Smooth muscle cell (in vitro differentiated cells): ENCODE measurements around the gene S100A16. TPM values are rescaled to one million over a fixed set of nuclear protein-coding genes. Genes with fewer than 3 reads are reported as not detected.
"Not testable (repeated sequence)": the region's sequence is repeated elsewhere in the genome, so short reads cannot be mapped to it uniquely, and the experiment has no call there.

Experiments
- DNase-seq: peaks from one replicate; lab custom pipeline; 2025; ENCODE audit not compliant: unreplicated experiment; lab: John Stamatoyannopoulos, UW
- H2AFZ ChIP-seq: fragments of 200-600 bp; sonication (generic); 2 replicates; pipeline ENCODE4 v1.6.0; 2016; ENCODE audit warnings: antibody characterized with exemption, low read depth, mild to moderate bottlenecking
- H3F3A ChIP-seq: fragments of 200-600 bp; sonication (generic); 2 replicates; pipeline ENCODE4 v1.6.0; 2017; ENCODE audit warnings: antibody characterized with exemption, low read depth
- H3K27ac ChIP-seq: fragments of 200-600 bp; sonication (generic); 2 replicates; pipeline ENCODE4 v1.5.1; 2016; ENCODE audit warnings: low read depth, mild to moderate bottlenecking
- H3K27me3 ChIP-seq: fragments of 200-600 bp; sonication (generic); 2 replicates; pipeline ENCODE4 v1.6.1; 2016; ENCODE audit warnings: low read depth, mild to moderate bottlenecking
- H3K36me3 ChIP-seq: fragments of 200-600 bp; sonication (generic); 2 replicates; pipeline ENCODE4 v1.5.1; 2016; ENCODE audit warnings: low read depth
- H3K4me1 ChIP-seq: fragments of 200-600 bp; sonication (generic); 2 replicates; pipeline ENCODE4 v1.5.1; 2016; ENCODE audit warnings: low read depth
- H3K4me2 ChIP-seq: fragments of 200-600 bp; sonication (generic); 2 replicates; pipeline ENCODE4 v1.6.0; 2016; ENCODE audit warnings: mild to moderate bottlenecking
- H3K4me3 ChIP-seq: fragments of 200-600 bp; sonication (generic); 2 replicates; pipeline ENCODE4 v1.5.1; 2016; ENCODE audit warnings: mild to moderate bottlenecking
- H3K79me2 ChIP-seq: fragments of 200-600 bp; sonication (generic); 2 replicates; pipeline ENCODE4 v1.6.0; 2016; ENCODE audit warnings: low read depth, mild to moderate bottlenecking
- H3K9ac ChIP-seq: fragments of 200-600 bp; sonication (generic); 2 replicates; pipeline ENCODE4 v1.6.0; 2016; ENCODE audit warnings: low read depth
- H3K9me3 ChIP-seq: fragments of 200-600 bp; sonication (generic); replicated peaks from 2 replicates; pipeline ENCODE4 v1.5.1; 2016; ENCODE audit warnings: low read depth
- H4K20me1 ChIP-seq: fragments of 200-600 bp; sonication (generic); 2 replicates; pipeline ENCODE4 v1.6.0; 2016; ENCODE audit warnings: low read depth
- CTCF ChIP-seq: fragments of 200-600 bp; sonication (generic); IDR thresholded peaks from 2 replicates; pipeline ENCODE4 v1.5.1; 2017; ENCODE audit warnings: borderline replicate concordance, mild to moderate bottlenecking, antibody characterized with exemption; ENCODE audit not compliant: insufficient read depth, poor library complexity, severe bottlenecking
- WGBS: methylation state at CpG from one replicate; pipeline ENCODE4 v1.1.7; 2016; ENCODE audit warnings: low lambda C conversion rate; 5-methylcytosine and 5-hydroxymethylcytosine counted together
- polyA plus RNA-seq: library from polyadenylated mRNA; unstranded; fragments of >200 nt; fragmentation: Nextera tagmentation; extraction: Ambion mirVana; gene quantifications from 2 replicates; pipeline ENCODE4 v1.2.1, GENCODE V29; 2016
- total RNA-seq: library from RNA; depleted of rRNA; stranded (reverse); fragments of >200 nt; gene quantifications from 2 replicates; pipeline ENCODE4 v1.2.3, GENCODE V29; 2014

The S100A16 gene
- total and polyA plus RNA-seq, 2 experiments from 2014 or later, result 238 to 302 TPM

- peak overlapping the region; percentile 21 for H3K27ac ChIP-seq
- no peak for TF ChIP-seq CTCF
- peaks cover 43% of the 10 kb centered on the region for H3F3A ChIP-seq
- DNase-seq, result no peak
- no peaks in the 10 kb centered on the region for H3K4me1 ChIP-seq
- no peak overlapping the region for H3K9ac ChIP-seq
- no peaks in the 10 kb centered on the region for H3K9me3 ChIP-seq
- no peak overlapping the region for H2AFZ ChIP-seq
- no peak overlapping the region for H3K4me3 ChIP-seq
- no peak overlapping the region for H3K4me2 ChIP-seq
- peaks cover 27% of the 10 kb centered on the region for H3K36me3 ChIP-seq
- peaks cover 56% of the 10 kb centered on the region for H4K20me1 ChIP-seq
- H3K79me2 ChIP-seq, result peaks cover 29% of the 10 kb centered on the region
- H3K27me3 ChIP-seq, result no peaks in the 10 kb centered on the region
Measured at GRCh38 chr1:153643816-153644215, 30.9 kb upstream of the S100A16 start.

GRCh38 chr1:153643100-153643499, 30.2 kb upstream of the S100A16 start:
- Histone ChIP-seq H3K4me1 (no peaks in the 10 kb centered on the region), H3K4me3 (no peak overlapping the region), H3K9ac (no peak overlapping the region), H3K79me2 (peaks cover 35% of the 10 kb centered on the region), H3K9me3 (no peaks in the 10 kb centered on the region), H3F3A (peaks cover 43% of the 10 kb centered on the region), H3K36me3 (peaks cover 32% of the 10 kb centered on the region), H2AFZ (no peak overlapping the region), H3K4me2 (no peak overlapping the region), H3K27ac (no peak overlapping the region), H3K27me3 (no peaks in the 10 kb centered on the region), H4K20me1 (peaks cover 62% of the 10 kb centered on the region)
- no peak for DNase-seq
- WGBS, result 97% methylated on average over 11 of the region's 11 CpGs
- TF ChIP-seq CTCF, result no peak

- no peaks in the 10 kb centered on the region for H3K4me1 ChIP-seq
- H3K9ac ChIP-seq, result no peak overlapping the region
- no peaks in the 10 kb centered on the region for H3K9me3 ChIP-seq
- H3K36me3 ChIP-seq, result peaks cover 35% of the 10 kb centered on the region
- DNase-seq, result no peak
- peaks cover 45% of the 10 kb centered on the region for H3K79me2 ChIP-seq
- WGBS, result 95% methylated on average over 11 of the region's 11 CpGs
- peaks cover 71% of the 10 kb centered on the region for H4K20me1 ChIP-seq
- H3K4me3 ChIP-seq, result no peak overlapping the region
- no peak overlapping the region for H3K4me2 ChIP-seq
- no peak overlapping the region for H2AFZ ChIP-seq
- H3K27ac ChIP-seq, result no peak overlapping the region
- H3F3A ChIP-seq, result peaks cover 46% of the 10 kb centered on the region
- H3K27me3 ChIP-seq, result no peaks in the 10 kb centered on the region
- TF ChIP-seq CTCF, result no peak
Measured at GRCh38 chr1:153642161-153642560, 29.2 kb upstream of the S100A16 start.

- 88% methylated on average over 6 of the region's 6 CpGs for WGBS
- peaks cover 42% of the 10 kb centered on the region for H3F3A ChIP-seq
- H3K4me1 ChIP-seq, result peaks cover 1% of the 10 kb centered on the region
Measured at GRCh38 chr1:153640861-153641260, 27.9 kb upstream of the S100A16 start.

GRCh38 chr1:153640213-153640612, 27.3 kb upstream of the S100A16 start:
- WGBS, result over 99% methylated on average over 5 of the region's 5 CpGs
- not testable (repeated sequence) for H3K27me3 ChIP-seq, H3K9me3 ChIP-seq, H2AFZ ChIP-seq, DNase-seq, H3K4me1 ChIP-seq, H3K9ac ChIP-seq, H3K27ac ChIP-seq, H3K4me2 ChIP-seq, H3K4me3 ChIP-seq
- Histone ChIP-seq H3K36me3 (peaks cover 39% of the 10 kb centered on the region), H4K20me1 (peaks cover 91% of the 10 kb centered on the region), H3K79me2 (peaks cover 64% of the 10 kb centered on the region), H3F3A (peaks cover 37% of the 10 kb centered on the region)

More at GRCh38 chr1:153640861-153641260, 27.9 kb upstream of the S100A16 start:
- H3K9ac ChIP-seq, result no peak overlapping the region
- H4K20me1 ChIP-seq, result peaks cover 84% of the 10 kb centered on the region
- no peak overlapping the region for H3K4me2 ChIP-seq
- TF ChIP-seq CTCF, result no peak
- H3K27ac ChIP-seq, result no peak overlapping the region
- H3K79me2 ChIP-seq, result peaks cover 58% of the 10 kb centered on the region
- H3K36me3 ChIP-seq, result peaks cover 43% of the 10 kb centered on the region
- DNase-seq, result no peak
- H3K4me3 ChIP-seq, result no peak overlapping the region
- no peak overlapping the region for H2AFZ ChIP-seq
- H3K27me3 ChIP-seq, result no peaks in the 10 kb centered on the region
- H3K9me3 ChIP-seq, result no peaks in the 10 kb centered on the region
